Measurements from ENCODE around the gene INMT.

The INMT gene

GRCh38 chr7:30791114-30791513, 39.2 kb downstream of the INMT start:
- H3F3A ChIP-seq (ENCODE audit: insufficient read depth, low read length), result peaks cover 5% of the 10 kb centered on the region; the same call in 1 of the 2 replicates
- no peak for DNase-seq
- H3K36me3 ChIP-seq (replicated peaks; ENCODE audit: insufficient read depth, low read length), result no peaks in the 10 kb centered on the region
- H3K79me2 ChIP-seq (ENCODE audit: low read length), result no peaks in the 10 kb centered on the region
- H3K9me3 ChIP-seq (replicated peaks; ENCODE audit: insufficient read depth, low read length), result no peaks in the 10 kb centered on the region
- H3K4me3 ChIP-seq (ENCODE audit: low read length), result no peak overlapping the region
- H3K27me3 ChIP-seq (replicated peaks; ENCODE audit: insufficient read depth, low read length), result no peaks in the 10 kb centered on the region
- no peak overlapping the region for H3K27ac ChIP-seq (ENCODE audit: low read length)
- no peak overlapping the region for H3K4me2 ChIP-seq (ENCODE audit: low read depth, low read length)
- H3K9me2 ChIP-seq (replicated peaks; ENCODE audit: insufficient read depth, low read length), result no peaks in the 10 kb centered on the region
- no peak overlapping the region for H2AFZ ChIP-seq (ENCODE audit: low read length)
- H4K20me1 ChIP-seq (ENCODE audit: insufficient read depth, low read length), result no peaks in the 10 kb centered on the region
- no peak overlapping the region for H3K9ac ChIP-seq (ENCODE audit: low read length)
- H3K4me1 ChIP-seq (ENCODE audit: low read length), result peaks cover 15% of the 10 kb centered on the region
- TF ChIP-seq EZH2 (optimal IDR thresholded peaks at IDR 0.05; ENCODE audit: low read depth, low read length), result no peak
- TF ChIP-seq, protein P1, sequence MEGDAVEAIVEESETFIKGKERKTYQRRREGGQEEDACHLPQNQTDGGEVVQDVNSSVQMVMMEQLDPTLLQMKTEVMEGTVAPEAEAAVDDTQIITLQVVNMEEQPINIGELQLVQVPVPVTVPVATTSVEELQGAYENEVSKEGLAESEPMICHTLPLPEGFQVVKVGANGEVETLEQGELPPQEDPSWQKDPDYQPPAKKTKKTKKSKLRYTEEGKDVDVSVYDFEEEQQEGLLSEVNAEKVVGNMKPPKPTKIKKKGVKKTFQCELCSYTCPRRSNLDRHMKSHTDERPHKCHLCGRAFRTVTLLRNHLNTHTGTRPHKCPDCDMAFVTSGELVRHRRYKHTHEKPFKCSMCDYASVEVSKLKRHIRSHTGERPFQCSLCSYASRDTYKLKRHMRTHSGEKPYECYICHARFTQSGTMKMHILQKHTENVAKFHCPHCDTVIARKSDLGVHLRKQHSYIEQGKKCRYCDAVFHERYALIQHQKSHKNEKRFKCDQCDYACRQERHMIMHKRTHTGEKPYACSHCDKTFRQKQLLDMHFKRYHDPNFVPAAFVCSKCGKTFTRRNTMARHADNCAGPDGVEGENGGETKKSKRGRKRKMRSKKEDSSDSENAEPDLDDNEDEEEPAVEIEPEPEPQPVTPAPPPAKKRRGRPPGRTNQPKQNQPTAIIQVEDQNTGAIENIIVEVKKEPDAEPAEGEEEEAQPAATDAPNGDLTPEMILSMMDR (IDR thresholded peaks at IDR 0.05; ENCODE audit: low read length), result no peak
- TF ChIP-seq EZH2phosphoT487 (IDR thresholded peaks at IDR 0.05; ENCODE audit: low read length), result no peak

- Histone ChIP-seq H4K20me1 (ENCODE audit: insufficient read depth, low read length) (no peaks in the 10 kb centered on the region), H3F3A (ENCODE audit: insufficient read depth, low read length) (peaks cover 14% of the 10 kb centered on the region), H3K27me3 (replicated peaks; ENCODE audit: insufficient read depth, low read length) (no peaks in the 10 kb centered on the region), H3K9ac (ENCODE audit: low read length) (no peak overlapping the region), H2AFZ (ENCODE audit: low read length) (0 out of 2 replicates have a peak overlapping the region, but pooled peaks have one; percentile 9), H3K4me1 (ENCODE audit: low read length) (peaks cover 29% of the 10 kb centered on the region), H3K27ac (ENCODE audit: low read length) (peak overlapping the region; percentile 52; the same call in 1 of the 2 replicates), H3K9me2 (replicated peaks; ENCODE audit: insufficient read depth, low read length) (no peaks in the 10 kb centered on the region), H3K4me2 (ENCODE audit: low read depth, low read length) (peak overlapping the region; percentile 31), H3K79me2 (ENCODE audit: low read length) (no peaks in the 10 kb centered on the region), H3K4me3 (ENCODE audit: low read length) (no peak overlapping the region), H3K36me3 (replicated peaks; ENCODE audit: insufficient read depth, low read length) (no peaks in the 10 kb centered on the region), H3K9me3 (replicated peaks; ENCODE audit: insufficient read depth, low read length) (no peaks in the 10 kb centered on the region)
- peak; percentile 41 for DNase-seq
- no peak for TF ChIP-seq EZH2 (optimal IDR thresholded peaks at IDR 0.05; ENCODE audit: low read depth, low read length)
- TF ChIP-seq EZH2phosphoT487 (IDR thresholded peaks at IDR 0.05; ENCODE audit: low read length), result no peak
- TF ChIP-seq, protein P1 (IDR thresholded peaks at IDR 0.05; ENCODE audit: low read length), result no peak
Measured at GRCh38 chr7:30795161-30795948, 43.4 kb downstream of the INMT start.

DNA sequence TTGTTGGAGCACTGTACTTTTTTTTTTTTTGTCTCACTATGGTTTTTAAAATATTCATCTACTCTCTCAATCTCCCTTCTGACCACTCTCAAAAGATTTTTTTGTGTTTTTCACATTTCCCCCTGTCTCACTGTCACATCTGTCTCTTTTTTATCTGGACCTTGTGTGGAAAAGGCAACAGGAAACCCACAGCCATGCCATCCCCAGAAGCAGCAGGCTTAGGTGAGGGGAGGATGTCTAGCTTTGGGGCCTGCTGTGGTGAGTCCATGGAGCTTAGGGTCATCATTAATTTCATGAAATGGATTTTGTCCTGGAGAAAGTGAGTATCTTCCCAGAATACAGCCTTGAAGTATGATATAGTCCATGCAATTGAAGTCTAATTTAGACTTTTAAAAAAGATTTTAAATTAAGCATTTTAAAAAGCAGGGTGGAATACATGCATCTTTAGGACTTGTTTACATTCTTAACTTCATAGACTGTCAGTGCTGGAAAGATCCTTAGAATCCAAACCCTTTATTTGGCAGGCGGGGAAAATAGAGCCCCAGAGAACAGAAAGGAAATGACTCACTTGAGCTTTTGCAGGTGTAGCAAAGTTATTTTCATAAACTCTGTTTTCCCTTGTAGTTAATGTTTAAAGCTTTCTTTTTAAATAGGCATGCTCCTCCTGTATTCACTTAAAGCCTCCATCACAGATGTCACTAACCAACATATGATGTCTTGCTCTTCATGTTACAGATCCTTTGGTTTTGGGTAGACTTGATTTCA, 44.4 kb downstream of the INMT start:
- Histone ChIP-seq H3K4me3 (ENCODE audit: low read length) (no peak overlapping the region), H3K4me2 (ENCODE audit: low read depth, low read length) (peak overlapping the region; percentile 31), H3K79me2 (ENCODE audit: low read length) (no peaks in the 10 kb centered on the region), H2AFZ (ENCODE audit: low read length) (0 out of 2 replicates have a peak overlapping the region, but pooled peaks have one; percentile 9), H3K27ac (ENCODE audit: low read length) (peak overlapping the region; percentile 52; the same call in 1 of the 2 replicates), H3K27me3 (replicated peaks; ENCODE audit: insufficient read depth, low read length) (no peaks in the 10 kb centered on the region), H3K4me1 (ENCODE audit: low read length) (peaks cover 29% of the 10 kb centered on the region), H4K20me1 (ENCODE audit: insufficient read depth, low read length) (no peaks in the 10 kb centered on the region), H3F3A (ENCODE audit: insufficient read depth, low read length) (peaks cover 14% of the 10 kb centered on the region), H3K9ac (ENCODE audit: low read length) (peak overlapping the region; percentile 0; the same call in 1 of the 2 replicates), H3K9me2 (replicated peaks; ENCODE audit: insufficient read depth, low read length) (no peaks in the 10 kb centered on the region), H3K36me3 (replicated peaks; ENCODE audit: insufficient read depth, low read length) (no peaks in the 10 kb centered on the region), H3K9me3 (replicated peaks; ENCODE audit: insufficient read depth, low read length) (no peaks in the 10 kb centered on the region)
- TF ChIP-seq EZH2phosphoT487 (IDR thresholded peaks at IDR 0.05; ENCODE audit: low read length), result no peak
- DNase-seq, result peak; percentile 31
